K562 (cell line): ENCODE results near the gene TEX14. TPM values are rescaled to one million over a fixed set of nuclear protein-coding genes. Genes with fewer than 3 reads are reported as not detected.

Experiments used
- ATAC-seq: fragments of 200-7000 bp; cut with Tn5 transposase; 3 replicates; pipeline ENCODE4 v1.9.1; 2020; ENCODE audit warnings: moderate library complexity
- BruUV-seq: library from RNA; stranded (reverse); fragments of 400-500 nt; replicated peaks from 2 replicates; lab custom pipeline; 2021; lab: Mats Ljungman, UMichigan
- CTCF ChIA-PET: fragments of 300-600 bp; formaldehyde crosslinking; extraction: SDS; loops from one replicate; lab custom pipeline; 2021; ENCODE audit warnings: low intra/inter-chr PET ratio; lab: Yijun Ruan, JAX
- POLR2A ChIA-PET: fragments of 300-600, 350-650 bp; sonication (Branson Sonifier 250); formaldehyde crosslinking; extraction: SDS; loops from one replicate; lab custom pipeline; 2021; ENCODE audit warnings: antibody characterized with exemption, inconsistent platforms; lab: Yijun Ruan, JAX
- DNase-seq, 4 experiments: peaks; one replicate each; pipeline versions ENCODE4 v3.0.0 to v3.0.0-alpha.2; 2011 to 2018; ENCODE audit warnings: low spot score in 3 of 4, mixed read lengths in 3 of 4; ENCODE audit errors: extremely low read depth in 1 of 4
- FAIRE-seq: peaks from 2 replicates; lab custom pipeline; 2011; peaks lifted over from hg19 to GRCh38; lab: Jason Lieb, UNC
- H2AFZ ChIP-seq: 2 replicates; pipeline ENCODE4 v1.6.0; 2011; ENCODE audit warnings: low read depth, low read length, control low read depth, inconsistent platforms
- H3K27ac ChIP-seq: fragments of 200-600 bp; 3 replicates; pipeline ENCODE4 v1.8.0; 2011; ENCODE audit warnings: low read depth, mild to moderate bottlenecking, control low read depth, inconsistent platforms, low read length, moderate library complexity, mixed read lengths; ENCODE audit errors: extremely low read depth
- H3K27me3 ChIP-seq, 2 experiments: fragments of 300-600 bp in 1 of 2; 2 replicates in 1 of 2; 3 replicates in 1 of 2; pipeline versions ENCODE4 v1.6.0 to v1.8.0; 2011; ENCODE audit warnings: inconsistent platforms in 2 of 2, low read length in 2 of 2, mild to moderate bottlenecking in 1 of 2, mixed read lengths in 1 of 2, moderate library complexity in 1 of 2; ENCODE audit not compliant: control insufficient read depth in 2 of 2, insufficient read depth in 2 of 2
- H3K36me3 ChIP-seq: fragments of 300-600 bp; 3 replicates; pipeline ENCODE4 v1.8.0; 2011; ENCODE audit warnings: mild to moderate bottlenecking, low read length, inconsistent platforms; ENCODE audit not compliant: control insufficient read depth, insufficient read depth
- H3K4me1 ChIP-seq, 2 experiments: fragments of 200-600 bp in 1 of 2; replicated peaks in 1 of 2; 2 replicates in 1 of 2; 3 replicates in 1 of 2; pipeline versions ENCODE4 v1.5.1 to v1.8.0; 2011; ENCODE audit warnings: inconsistent platforms in 2 of 2, low read length in 2 of 2, mild to moderate bottlenecking in 1 of 2, mixed read lengths in 1 of 2, moderate library complexity in 1 of 2; ENCODE audit not compliant: control insufficient read depth in 2 of 2, insufficient read depth in 2 of 2
- H3K4me2 ChIP-seq: 2 replicates; pipeline ENCODE4 v1.6.1; 2011; ENCODE audit warnings: low read length, control low read depth, inconsistent platforms, mixed read lengths; ENCODE audit not compliant: insufficient read depth
- H3K4me3 ChIP-seq: fragments of 200-600 bp; sonication (generic), shearing (Covaris generic); 2 replicates; pipeline ENCODE4 v1.5.1; 2016; ENCODE audit warnings: control low read depth, inconsistent platforms
- H3K79me2 ChIP-seq: fragments of 200-600 bp; 3 replicates; pipeline ENCODE4 v1.8.0; 2011; ENCODE audit warnings: low read length, inconsistent platforms; ENCODE audit not compliant: control insufficient read depth, insufficient read depth
- H3K9ac ChIP-seq, 2 experiments: 2 replicates each; pipeline versions ENCODE4 v1.6.0 to v1.6.1; 2011; ENCODE audit warnings: low read depth in 2 of 2, low read length in 2 of 2, control low read depth in 1 of 2, inconsistent platforms in 1 of 2, mild to moderate bottlenecking in 1 of 2, mixed read lengths in 1 of 2; ENCODE audit not compliant: insufficient read depth in 1 of 2
- H3K9me1 ChIP-seq: one replicate; pipeline ENCODE4 v1.6.0; 2011; ENCODE audit warnings: inconsistent platforms, mild to moderate bottlenecking, low read length, moderate library complexity; ENCODE audit not compliant: control insufficient read depth, insufficient read depth
- H3K9me3 ChIP-seq: replicated peaks from 2 replicates; pipeline ENCODE4 v1.5.1; 2011; ENCODE audit warnings: low read depth, low read length, inconsistent platforms; ENCODE audit not compliant: control insufficient read depth, insufficient read depth
- H4K20me1 ChIP-seq: replicated peaks from 2 replicates; pipeline ENCODE4 v1.6.1; 2011; ENCODE audit warnings: low read length, inconsistent platforms, mixed read lengths; ENCODE audit not compliant: control insufficient read depth, insufficient read depth
- CTCFL ChIP-seq: IDR thresholded peaks from 2 replicates; pipeline ENCODE4 v1.6.1; 2011; ENCODE audit warnings: borderline replicate concordance, low read depth, mild to moderate bottlenecking, moderate library complexity, low read length; ENCODE audit not compliant: insufficient read depth, poor library complexity, severe bottlenecking
- EGR1 ChIP-seq: fragments of 450-650 bp; conservative IDR thresholded peaks from 2 replicates; pipeline ENCODE4 v1.6.1; 2017; ENCODE audit warnings: mild to moderate bottlenecking
- FOXA3 ChIP-seq, 2 experiments: fragments of 450-650 bp in 1 of 2; sonication (generic) in 1 of 2; formaldehyde crosslinking; IDR thresholded peaks in 1 of 2; conservative IDR thresholded peaks in 1 of 2; 2 replicates each; pipeline versions ENCODE4 v1.4.0 to v1.8.0; 2020 to 2022; ENCODE audit warnings: mild to moderate bottlenecking in 2 of 2, missing genetic modification reagents in 1 of 2
- FOXK2 ChIP-seq, 2 experiments: fragments of 450-650 bp; IDR thresholded peaks in 1 of 2; conservative IDR thresholded peaks in 1 of 2; 2 replicates each; pipeline ENCODE4 v1.6.1; 2016; ENCODE audit warnings: low read depth in 2 of 2, mild to moderate bottlenecking in 1 of 2
- HMBOX1 ChIP-seq: sonication (generic); IDR thresholded peaks from 2 replicates; pipeline ENCODE4 v1.6.1; 2016
- NRF1 ChIP-seq, 2 experiments: fragments of 450-650 bp; IDR thresholded peaks in 1 of 2; conservative IDR thresholded peaks in 1 of 2; 2 replicates each; pipeline ENCODE4 v1.6.1; 2014; ENCODE audit warnings: mild to moderate bottlenecking in 2 of 2
- RAD21 ChIP-seq, 2 experiments: fragments of 250-450 bp in 1 of 2; fragments of 450-650 bp in 1 of 2; sonication (Bioruptor Pico) in 1 of 2; formaldehyde crosslinking in 1 of 2; IDR thresholded peaks in 1 of 2; conservative IDR thresholded peaks in 1 of 2; 2 replicates each; pipeline versions ENCODE4 v1.4.0 to v1.8.0; 2020 to 2022; ENCODE audit warnings: mild to moderate bottlenecking in 2 of 2, moderate library complexity in 1 of 2
- RCOR1 ChIP-seq, 2 experiments: IDR thresholded peaks; 2 replicates each; pipeline ENCODE4 v1.6.1; 2012; ENCODE audit warnings: low read depth in 2 of 2, low read length in 2 of 2, borderline replicate concordance in 1 of 2, improper control_type of control experiment in 1 of 2
- STAT5B ChIP-seq: fragments of 250-450 bp; sonication (Bioruptor Pico); IDR thresholded peaks from 2 replicates; pipeline ENCODE4 v1.8.0; 2021; ENCODE audit warnings: mild to moderate bottlenecking, inconsistent platforms
- ZBTB11 ChIP-seq, 3 experiments: fragments of 200-800 bp in 1 of 3; fragments of 250-450 bp in 1 of 3; fragments of 450-650 bp in 1 of 3; sonication (Bioruptor Pico) in 1 of 3; sonication (Bioruptor generic) in 1 of 3; formaldehyde crosslinking in 1 of 3; IDR thresholded peaks; 2 replicates each; pipeline versions ENCODE4 v1.6.1 to v1.8.0; 2016 to 2022; ENCODE audit warnings: mild to moderate bottlenecking in 2 of 3, missing genetic modification characterization in 2 of 3, missing compliant biosample characterization in 1 of 3, moderate library complexity in 1 of 3
- ZFP91 ChIP-seq: sonication (generic); formaldehyde crosslinking; IDR thresholded peaks from 2 replicates; pipeline ENCODE4 v1.8.0; 2022; ENCODE audit warnings: mild to moderate bottlenecking, missing genetic modification reagents
- WGBS: fragments of 100-300 bp; shearing (Covaris generic); methylation state at CpG from one replicate; pipeline ENCODE4 v1.1.6; 2016; ENCODE audit warnings: low coverage, mixed read lengths; ENCODE audit not compliant: insufficient coverage; ENCODE audit errors: missing lambda C conversion rate; 5-methylcytosine and 5-hydroxymethylcytosine counted together
- in situ Hi-C: fragments of 300-500 bp; cut with MboI; formaldehyde crosslinking; loops from 4 replicates; pipeline ENCODE4 v1.15.0; 2018; ENCODE audit warnings: inconsistent platforms, mixed read lengths
- intact Hi-C: fragments of 100-400 bp; cut with micrococcal nuclease; formaldehyde crosslinking; loops from 2 replicates; pipeline ENCODE4 v1.14.2; 2022
- polyA plus RNA-seq, 8 experiments: library from polyadenylated mRNA; depleted of rRNA in 4 of 8; stranded (reverse) in 5 of 8; unstranded in 3 of 8; fragments of >200 nt; fragmentation: Nextera tagmentation in 2 of 8; fragmentation: Illumina TruSeq in 1 of 8; extraction: Ambion mirVana in 2 of 8; extraction: Trizol in 1 of 8; gene quantifications; 2 replicates each; pipeline versions ENCODE4 v1.2.1 to v1.2.3, GENCODE V29; 2011 to 2014; ENCODE audit warnings: inconsistent platforms in 1 of 8, missing spikeins in 1 of 8
- total RNA-seq, 7 experiments: library from RNA; depleted of rRNA in 6 of 7; stranded (reverse); fragments of >200 nt in 6 of 7; fragmentation: Illumina TruSeq in 2 of 7; extraction: Trizol in 2 of 7; gene quantifications; 2 replicates each; pipeline versions ENCODE4 v1.2.1 to v1.2.3, GENCODE V29; 2011 to 2021; ENCODE audit warnings: low replicate concordance in 1 of 7

The TEX14 gene
- total and polyA plus RNA-seq, 9 of the 15 experiments (the other 6 are each of a cell fraction or from before 2014, with no cell fraction given), result 0.05 to 0.12 (median 0.09) TPM; not detected in 1

GRCh38 chr17:58577696-58578095 is 114.1 kb downstream of the TEX14 start:
- intact Hi-C loops (loop anchor here (5.0 kb wide), 1 partner anchor 60 kb away; no protein-coding TSS in a partner anchor), in situ Hi-C loops (no loop called here)
- Histone ChIP-seq H3K9me3 (peaks cover 3% of the 10 kb centered on the region), H3K9ac (no peak overlapping the region), H3K9me1 (no peaks in the 10 kb centered on the region), H3K4me1 (peaks cover 0 to 8% of the 10 kb centered on the region in 2 experiments; a peak in 3 of 5 replicates), H3K27ac (no peak overlapping the region), H3K4me2 (peak overlapping the region; percentile 33; the same call in 1 of the 2 replicates), H2AFZ (peak overlapping the region; percentile 80), H3K4me3 (no peak overlapping the region), H4K20me1 (no peaks in the 10 kb centered on the region), H3K27me3 (no peaks in the 10 kb centered on the region), H3K79me2 (no peaks in the 10 kb centered on the region), H3K36me3 (no peaks in the 10 kb centered on the region)
- CTCF ChIA-PET, result interaction anchor here (0.6 to 0.8 kb wide), 3 partner anchors 10 to 323 kb away, joined by 3 to 4 read pairs (median 3); no protein-coding TSS in a partner anchor
- DNase-seq (peak; percentile 57 to 78 (median 60)), ATAC-seq (peak; percentile 78), FAIRE-seq (peak; percentile 82)
- POLR2A ChIA-PET, result interaction anchor here (0.7 to 5.3 kb wide), 2 partner anchors 39 to 54 kb away, joined by 3 to 31 read pairs; no protein-coding TSS in a partner anchor
- no TSS peak for BruUV-seq
- WGBS, result under 1% methylated on average over 7 of the region's 7 CpGs
- TF ChIP-seq CTCFL (peak; percentile 84), HMBOX1 (peak; percentile 87), ZFP91 (CRISPR knock-in tag) (peak; percentile 75), RCOR1 (IDR thresholded peaks at IDR 0.05; ENCODE audit: borderline replicate concordance in 1 of 2, low read depth in 2 of 2, low read length in 2 of 2) (peak in 1 of 2 experiments; percentile 17; a peak in 1 of 4 replicates), NRF1 (conservative IDR thresholded peaks at IDR 0.05 in 1 of 2, IDR thresholded peaks at IDR 0.05 in 1 of 2) (no peak), ZBTB11 (CRISPR knock-in tag; IDR thresholded peaks at IDR 0.05) (peak in 1 of 3 experiments; percentile 7; a peak in 1 of 6 replicates), STAT5B (CRISPR knock-in tag) (no peak), EGR1 (peak; percentile 93), FOXK2 (conservative IDR thresholded peaks at IDR 0.05 in 1 of 2, IDR thresholded peaks at IDR 0.05 in 1 of 2; ENCODE audit: low read depth in 2 of 2) (peak in 1 of 2 experiments; percentile 57; a peak in 1 of 4 replicates), FOXA3 (CRISPR knock-in tag; conservative IDR thresholded peaks at IDR 0.05 in 1 of 2, IDR thresholded peaks at IDR 0.05 in 1 of 2) (no peak), RAD21 (CRISPR knock-in tag; conservative IDR thresholded peaks at IDR 0.05 in 1 of 2, IDR thresholded peaks at IDR 0.05 in 1 of 2) (peak; percentile 16 to 50)
